ENCODE results near the gene LRRC4C. TPM values are rescaled to one million over a fixed set of nuclear protein-coding genes. Genes with fewer than 3 reads are reported as not detected.
"Not testable (repeated sequence)": the region's sequence is repeated elsewhere in the genome, so short reads cannot be mapped to it uniquely, and the experiment has no call there.

Gene LRRC4C
- total RNA-seq, 4 donors from 2014 or later = 0.40 to 1.7 TPM; not detected in 2

DNA sequence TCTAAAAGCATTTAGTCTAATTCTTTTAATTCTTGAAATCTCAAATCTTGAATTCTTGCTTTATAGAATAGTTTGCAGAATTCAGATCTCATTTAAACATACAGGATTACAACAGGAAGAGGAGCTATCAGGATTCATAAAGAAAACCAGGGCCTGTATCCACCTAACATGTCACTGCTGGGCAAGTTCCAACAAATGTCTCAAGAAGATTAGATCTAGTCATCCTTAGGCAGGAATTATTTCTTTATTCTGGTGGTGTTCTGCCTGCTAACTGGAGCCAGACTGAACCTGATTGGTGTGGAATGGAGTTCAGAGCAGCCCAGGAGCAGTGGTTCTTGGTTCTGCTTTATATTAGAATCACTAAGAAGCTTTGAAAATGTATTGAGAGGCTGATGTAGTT lies 500.7 kb downstream of the LRRC4C start:
- no peak overlapping the region for H3K4me3 ChIP-seq
- no peak for DNase-seq
- no peak overlapping the region for H3K27ac ChIP-seq
- H3K9me3 ChIP-seq = peaks cover 0 to 3% (median 0%) of the 10 kb centered on the region in 4 donors
- H3K36me3 ChIP-seq = no peaks in the 10 kb centered on the region
- H3K27me3 ChIP-seq = no peaks in the 10 kb centered on the region
- H3K4me1 ChIP-seq = no peaks in the 10 kb centered on the region
- TF ChIP-seq POLR2A (IDR thresholded peaks at IDR 0.05) = no peak
- TF ChIP-seq, protein P1, sequence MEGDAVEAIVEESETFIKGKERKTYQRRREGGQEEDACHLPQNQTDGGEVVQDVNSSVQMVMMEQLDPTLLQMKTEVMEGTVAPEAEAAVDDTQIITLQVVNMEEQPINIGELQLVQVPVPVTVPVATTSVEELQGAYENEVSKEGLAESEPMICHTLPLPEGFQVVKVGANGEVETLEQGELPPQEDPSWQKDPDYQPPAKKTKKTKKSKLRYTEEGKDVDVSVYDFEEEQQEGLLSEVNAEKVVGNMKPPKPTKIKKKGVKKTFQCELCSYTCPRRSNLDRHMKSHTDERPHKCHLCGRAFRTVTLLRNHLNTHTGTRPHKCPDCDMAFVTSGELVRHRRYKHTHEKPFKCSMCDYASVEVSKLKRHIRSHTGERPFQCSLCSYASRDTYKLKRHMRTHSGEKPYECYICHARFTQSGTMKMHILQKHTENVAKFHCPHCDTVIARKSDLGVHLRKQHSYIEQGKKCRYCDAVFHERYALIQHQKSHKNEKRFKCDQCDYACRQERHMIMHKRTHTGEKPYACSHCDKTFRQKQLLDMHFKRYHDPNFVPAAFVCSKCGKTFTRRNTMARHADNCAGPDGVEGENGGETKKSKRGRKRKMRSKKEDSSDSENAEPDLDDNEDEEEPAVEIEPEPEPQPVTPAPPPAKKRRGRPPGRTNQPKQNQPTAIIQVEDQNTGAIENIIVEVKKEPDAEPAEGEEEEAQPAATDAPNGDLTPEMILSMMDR (IDR thresholded peaks at IDR 0.05) = no peak

DNA sequence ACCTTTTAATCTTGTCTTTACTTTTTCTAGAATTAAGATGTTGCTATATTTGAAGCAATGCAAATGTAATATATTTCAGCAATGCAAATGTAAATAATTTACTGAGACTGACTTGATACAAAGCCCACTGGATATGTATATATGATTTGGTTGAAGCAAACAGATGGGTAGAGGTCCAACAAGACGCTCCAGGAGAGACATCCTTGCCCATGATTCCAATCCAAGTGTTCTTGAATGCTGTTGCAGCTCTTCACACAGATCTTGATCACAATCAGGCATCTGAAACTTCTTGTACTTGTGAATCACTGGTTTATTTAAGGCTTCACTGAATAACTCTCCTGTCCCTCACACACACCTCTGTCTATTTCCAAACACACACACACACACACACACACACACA lies 507.0 kb downstream of the LRRC4C start:
- no peak overlapping the region for H3K27ac ChIP-seq
- no peaks in the 10 kb centered on the region for H3K4me1 ChIP-seq
- H3K4me3 ChIP-seq = no peak overlapping the region
- no peaks in the 10 kb centered on the region for H3K27me3 ChIP-seq
- H3K9me3 ChIP-seq = peaks cover 0 to 3% (median 0%) of the 10 kb centered on the region in 4 donors
- no peak for DNase-seq
- no peaks in the 10 kb centered on the region for H3K36me3 ChIP-seq
- TF ChIP-seq POLR2A (IDR thresholded peaks at IDR 0.05) = no peak
- TF ChIP-seq, protein P1 (IDR thresholded peaks at IDR 0.05) = no peak

DNA sequence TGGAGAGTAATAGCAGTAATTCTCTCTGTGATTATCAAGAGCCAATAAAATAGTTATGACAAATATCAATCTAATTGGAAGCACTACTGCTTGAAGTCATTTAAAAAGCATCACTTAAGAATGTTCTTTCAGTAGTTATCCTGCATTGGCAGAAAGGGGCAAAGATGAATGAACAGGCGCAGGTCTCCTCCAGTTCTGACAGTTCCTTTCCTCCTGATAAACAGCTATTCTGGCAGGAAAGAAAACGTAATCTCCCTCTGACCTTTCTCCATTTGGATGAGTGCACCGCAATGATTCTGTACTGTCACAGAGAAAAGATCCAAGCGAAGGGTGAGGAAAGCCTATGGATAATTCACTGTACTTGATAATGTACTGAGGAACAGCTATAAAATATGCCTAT lies 521.5 kb downstream of the LRRC4C start:
- TF ChIP-seq POLR2A (IDR thresholded peaks at IDR 0.05) = no peak
- TF ChIP-seq, protein P1 (IDR thresholded peaks at IDR 0.05) = no peak
- Histone ChIP-seq H3K4me3 (no peak overlapping the region), H3K4me1 (no peaks in the 10 kb centered on the region), H3K27ac (no peak overlapping the region), H3K36me3 (no peaks in the 10 kb centered on the region), H3K27me3 (no peaks in the 10 kb centered on the region), H3K9me3 (no peaks in the 10 kb centered on the region)
- no peak for DNase-seq

DNA sequence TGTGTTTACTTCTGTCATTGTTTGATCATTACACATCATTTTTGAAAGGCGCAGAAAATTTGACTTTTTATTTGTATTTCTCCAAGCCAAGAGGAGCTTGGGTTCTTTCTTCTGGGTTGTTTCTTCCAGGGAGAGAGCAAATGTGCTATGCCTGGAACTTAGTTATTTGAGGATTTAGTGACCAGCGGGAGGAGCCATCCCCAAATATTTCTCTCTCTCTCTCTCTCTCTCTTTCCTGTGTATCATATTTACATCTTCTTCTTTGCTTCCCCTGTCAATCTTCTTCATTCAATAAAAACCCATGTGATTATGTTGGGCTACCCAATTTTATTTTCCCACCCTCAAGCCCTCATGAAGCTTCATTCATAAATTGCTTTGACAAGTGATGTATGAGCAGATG lies 534.5 kb downstream of the LRRC4C start:
- Histone ChIP-seq H3K4me1 (no peaks in the 10 kb centered on the region), H3K9me3 (no peaks in the 10 kb centered on the region), H3K27me3 (no peaks in the 10 kb centered on the region), H3K4me3 (no peak overlapping the region), H3K36me3 (no peaks in the 10 kb centered on the region), H3K27ac (no peak overlapping the region)
- DNase-seq = no peak
- TF ChIP-seq, protein P1 (IDR thresholded peaks at IDR 0.05) = no peak
- TF ChIP-seq POLR2A (IDR thresholded peaks at IDR 0.05) = no peak

DNA sequence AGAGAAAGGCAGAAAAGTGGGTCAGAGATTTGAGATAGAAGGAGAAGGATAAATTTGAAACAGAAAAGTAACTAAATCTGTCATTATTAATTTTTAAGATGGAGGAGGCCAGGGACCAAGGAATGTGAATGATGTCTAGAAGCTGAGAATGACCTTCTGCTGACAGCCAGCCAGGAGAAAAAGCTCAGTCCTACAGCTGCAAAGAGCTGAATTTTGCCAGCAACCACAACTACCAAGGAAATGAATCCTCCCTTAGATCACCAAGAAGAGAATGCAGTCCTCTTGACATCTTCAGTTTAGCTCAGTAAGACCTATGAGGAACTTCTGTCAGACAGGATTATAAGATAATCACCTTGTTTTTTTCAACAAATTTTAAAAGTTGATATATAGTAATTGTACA lies 538.2 kb downstream of the LRRC4C start:
- DNase-seq = no peak
- H3K36me3 ChIP-seq = no peaks in the 10 kb centered on the region
- H3K27ac ChIP-seq = no peak overlapping the region
- no peaks in the 10 kb centered on the region for H3K27me3 ChIP-seq
- H3K9me3 ChIP-seq = no peaks in the 10 kb centered on the region
- H3K4me3 ChIP-seq = no peak overlapping the region
- H3K4me1 ChIP-seq = no peaks in the 10 kb centered on the region
- TF ChIP-seq, protein P1 (IDR thresholded peaks at IDR 0.05) = no peak
- no peak for TF ChIP-seq POLR2A (IDR thresholded peaks at IDR 0.05)

DNA sequence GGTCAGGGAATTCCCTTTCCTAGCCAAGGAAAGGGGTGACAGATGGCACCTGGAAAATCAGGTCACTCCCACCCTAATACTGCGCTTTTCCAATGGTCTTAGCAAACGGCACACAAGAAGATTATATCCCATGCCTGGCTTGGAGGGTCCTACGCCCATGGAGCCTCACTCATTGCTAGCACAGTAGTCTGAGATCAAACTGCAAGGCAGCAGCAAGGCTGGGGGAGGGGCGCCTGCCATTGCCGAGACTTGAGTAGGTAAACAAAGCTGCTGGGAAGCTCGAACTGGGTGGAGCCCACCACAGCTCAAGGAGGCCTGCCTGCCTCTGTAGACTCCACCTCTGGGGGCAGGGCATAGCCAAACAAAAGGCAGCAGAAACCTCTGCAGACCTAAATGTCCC lies 548.7 kb downstream of the LRRC4C start:
- H3K4me3 ChIP-seq, H3K27ac ChIP-seq, DNase-seq, H3K36me3 ChIP-seq, H3K27me3 ChIP-seq, H3K9me3 ChIP-seq, H3K4me1 ChIP-seq: not testable (repeated sequence)

Data from Peyer's patch (tissue), 4 donors.